HG03045 (cell line): Measurements from ENCODE around the gene MRPS22.
A peak's percentile ranks its signal among the peaks of the same experiment; 100 is the strongest.
"Not testable (repeated sequence)": the region's sequence is repeated elsewhere in the genome, so short reads cannot be mapped to it uniquely, and the experiment has no call there.

Experiments used
- ATAC-seq: cut with Tn5 transposase; IDR thresholded peaks from one replicate; pipeline ENCODE4 v1.9.1; 2021; ENCODE audit warnings: mild to moderate bottlenecking, moderate library complexity; ENCODE audit not compliant: unreplicated experiment

MRPS22 gene

DNA sequence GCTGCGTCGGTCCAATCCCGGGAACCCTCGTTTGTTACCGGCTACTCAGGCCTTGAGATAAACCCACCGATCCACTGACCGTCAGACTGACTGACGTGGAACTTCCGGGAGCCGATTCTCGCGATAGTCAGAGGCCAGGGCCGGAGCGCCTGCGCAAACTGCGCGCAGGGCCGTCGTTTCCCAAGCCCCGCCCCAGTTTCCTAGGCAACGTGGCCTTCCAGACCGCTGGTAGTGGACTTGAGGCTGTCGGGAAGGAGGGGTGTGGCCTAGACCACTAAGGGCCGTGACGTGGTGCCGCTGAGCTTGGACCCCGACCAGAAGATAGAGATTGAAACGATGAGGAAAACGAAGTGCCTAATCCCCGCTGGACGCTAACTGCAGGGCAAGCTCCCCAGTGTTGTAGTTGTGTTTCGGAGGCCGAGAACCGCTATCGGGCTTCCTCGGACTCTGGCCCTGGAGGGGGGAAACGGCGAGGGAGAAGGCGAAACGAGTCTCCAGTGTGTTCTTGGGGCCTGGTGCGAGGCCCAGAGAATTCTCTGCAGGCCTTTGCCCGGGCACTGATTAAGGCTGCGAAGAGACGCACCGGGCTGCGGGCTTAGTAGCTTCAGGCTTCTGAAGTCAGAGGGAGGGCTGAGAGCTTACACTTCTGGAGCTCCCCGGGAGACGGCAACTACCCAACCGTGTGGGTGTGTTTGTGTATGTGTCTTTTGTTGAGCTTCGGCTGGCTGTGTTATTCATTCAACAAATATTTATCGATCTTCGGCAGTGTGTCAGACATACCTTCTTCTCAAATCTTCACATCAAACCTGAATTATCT is 45.9 kb downstream of the MRPS22 start, which contains the start of gene COPB2:
COPB2 (minus strand) TSS at position 96 of the 817 bp plus-strand sequence. CDS start 97 bp downstream, outside the sequence.
- peak; percentile 99 for ATAC-seq

GRCh38 chr3:139394116-139394515 is 50.3 kb downstream of the MRPS22 start:
- no peak for ATAC-seq

DNA sequence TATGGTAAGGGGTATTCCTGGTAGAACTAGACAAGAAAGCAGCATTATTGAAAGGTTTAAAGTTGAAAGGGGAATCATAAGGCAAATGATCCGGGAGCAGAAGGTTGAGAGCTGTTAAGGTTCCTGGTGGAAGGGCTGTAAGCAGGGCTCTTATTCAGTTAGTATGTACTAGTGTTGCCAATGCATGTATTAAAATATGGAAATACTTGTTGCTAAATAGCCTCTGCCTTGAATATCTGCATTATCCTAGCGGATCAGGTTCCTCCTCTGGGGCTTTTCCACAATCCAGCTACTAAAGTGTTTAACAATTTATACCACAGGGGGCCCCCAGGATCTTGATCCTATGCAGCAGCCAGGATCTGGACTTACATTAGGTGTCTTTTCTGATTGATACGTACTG is 52.9 kb downstream of the MRPS22 start:
- no peak for ATAC-seq

- ATAC-seq: not testable (repeated sequence)
These were observed 57.3 kb downstream of the MRPS22 start for GRCh38 chr3:139401155-139401554.
